ENCODE results near the gene LDB2. TPM values are rescaled to one million over a fixed set of nuclear protein-coding genes. Genes with fewer than 3 reads are reported as not detected.
A peak's percentile ranks its signal among the peaks of the same experiment; 100 is the strongest.

Gene LDB2
- polyA plus RNA-seq, 2 of the 4 experiments (the other 2 are of a cell fraction) = not detected

- CTCF ChIA-PET = interaction anchor here (1.1 kb wide), 1 partner anchor 159 kb away, joined by 3 read pairs; no protein-coding TSS in a partner anchor
- no peak overlapping the region for H3K27ac ChIP-seq
- DNase-seq (ENCODE audit: low read depth in 1 of 2, low spot score in 1 of 2) (no peak), FAIRE-seq (no peak), ATAC-seq (peak in 1 of 2 experiments; percentile 44; a peak in 1 of 6 replicates)
- TF ChIP-seq MAZ (IDR thresholded peaks at IDR 0.05; ENCODE audit: borderline replicate concordance, low read depth, low read length) (no peak), HEYL (CRISPR knock-in tag; IDR thresholded peaks at IDR 0.05) (no peak)
- H3K9me3 ChIP-seq = no peaks in the 10 kb centered on the region
- no peaks in the 10 kb centered on the region for H3K4me1 ChIP-seq
- POLR2A ChIA-PET = no interaction called here
- no peak overlapping the region for H3K4me2 ChIP-seq
- WGBS (ENCODE audit: missing lambda C conversion rate) = 37% methylated on average over 3 of the region's 10 CpGs
- no peak overlapping the region for H3K4me3 ChIP-seq
These were observed 315.9 kb downstream of the LDB2 start for GRCh38 chr4:16582526-16582925.

GRCh38 chr4:16582036-16582435 lies 316.4 kb downstream of the LDB2 start:
- H3K27ac ChIP-seq = no peak overlapping the region
- ATAC-seq (no peak), DNase-seq (ENCODE audit: low read depth in 1 of 2, low spot score in 1 of 2) (no peak), FAIRE-seq (no peak)
- WGBS (ENCODE audit: missing lambda C conversion rate) = 31% methylated on average over 3 of the region's 3 CpGs
- TF ChIP-seq EHMT2 (IDR thresholded peaks at IDR 0.05; ENCODE audit: low read depth) = no peak
- TF ChIP-seq HOXA7 (CRISPR knock-in tag; IDR thresholded peaks at IDR 0.05) = no peak
- TF ChIP-seq POLR2AphosphoS2 (conservative IDR thresholded peaks at IDR 0.05; ENCODE audit: low read length) = no peak
- no peak for TF ChIP-seq BHLHE40 (IDR thresholded peaks at IDR 0.05; ENCODE audit: low read depth, low read length)
- no peak overlapping the region for H3K4me3 ChIP-seq
- ChIA-PET POLR2A (no interaction called here), CTCF (interaction anchor here (1.1 kb wide), 1 partner anchor 160 kb away, joined by 3 read pairs; no protein-coding TSS in a partner anchor)
- H3K4me2 ChIP-seq = no peak overlapping the region
- no peaks in the 10 kb centered on the region for H3K4me1 ChIP-seq
- H3K9me3 ChIP-seq = no peaks in the 10 kb centered on the region

- WGBS (ENCODE audit: missing lambda C conversion rate) = 2% methylated on average over 3 of the region's 3 CpGs
- DNase-seq (ENCODE audit: low read depth in 1 of 2, low spot score in 1 of 2) (no peak), FAIRE-seq (no peak), ATAC-seq (no peak)
- Histone ChIP-seq H3K27ac (no peak overlapping the region), H3K4me2 (no peak overlapping the region), H3K4me3 (no peak overlapping the region), H3K9me3 (no peaks in the 10 kb centered on the region), H3K4me1 (no peaks in the 10 kb centered on the region)
- POLR2A ChIA-PET = no interaction called here
- TF ChIP-seq MAZ (IDR thresholded peaks at IDR 0.05; ENCODE audit: borderline replicate concordance, low read depth, low read length) = no peak
- CTCF ChIA-PET = no interaction called here
These were observed 317.3 kb downstream of the LDB2 start for GRCh38 chr4:16581117-16581516.

DNA sequence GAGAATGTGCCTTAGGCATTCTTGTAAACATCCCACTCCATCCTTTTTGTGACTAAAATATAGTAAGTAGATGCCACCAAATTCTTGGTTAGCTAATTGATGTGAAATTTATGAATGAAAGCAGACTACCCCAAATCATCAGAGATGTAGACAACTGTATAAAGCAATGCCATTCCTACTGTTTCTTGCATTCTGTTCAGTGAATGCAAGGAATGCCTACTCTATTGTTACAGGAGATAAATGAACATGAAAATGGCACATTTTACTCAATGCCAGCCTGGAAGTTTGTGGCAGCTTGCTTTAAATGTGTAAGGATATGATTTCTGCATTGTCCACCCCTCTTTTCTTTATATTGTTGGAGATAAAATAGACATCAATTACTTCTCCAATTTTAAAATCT lies 317.9 kb downstream of the LDB2 start:
- CTCF ChIA-PET = interaction anchor here (0.7 kb wide), 1 partner anchor 1118 kb away, joined by 3 read pairs; no protein-coding TSS in a partner anchor
- Histone ChIP-seq H3K4me2 (no peak overlapping the region), H3K4me1 (no peaks in the 10 kb centered on the region), H3K27ac (no peak overlapping the region), H3K9me3 (no peaks in the 10 kb centered on the region), H3K4me3 (no peak overlapping the region)
- no peak for DNase-seq (ENCODE audit: low read depth in 1 of 2, low spot score in 1 of 2)
- FAIRE-seq = no peak
- no peak for TF ChIP-seq MAX (IDR thresholded peaks at IDR 0.05)
- TF ChIP-seq POLR2AphosphoS2 (conservative IDR thresholded peaks at IDR 0.05; ENCODE audit: low read length) = no peak
- TF ChIP-seq ELK1 (IDR thresholded peaks at IDR 0.05; ENCODE audit: low read depth, low read length) = no peak
- TF ChIP-seq, protein P1, sequence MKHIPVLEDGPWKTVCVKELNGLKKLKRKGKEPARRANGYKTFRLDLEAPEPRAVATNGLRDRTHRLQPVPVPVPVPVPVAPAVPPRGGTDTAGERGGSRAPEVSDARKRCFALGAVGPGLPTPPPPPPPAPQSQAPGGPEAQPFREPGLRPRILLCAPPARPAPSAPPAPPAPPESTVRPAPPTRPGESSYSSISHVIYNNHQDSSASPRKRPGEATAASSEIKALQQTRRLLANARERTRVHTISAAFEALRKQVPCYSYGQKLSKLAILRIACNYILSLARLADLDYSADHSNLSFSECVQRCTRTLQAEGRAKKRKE (CRISPR knock-in tag; IDR thresholded peaks at IDR 0.05; ENCODE audit: low read depth) = no peak
- TF ChIP-seq CBX8 (IDR thresholded peaks at IDR 0.05) = no peak
- TF ChIP-seq TP53 (CRISPR knock-in tag; IDR thresholded peaks at IDR 0.05) = no peak
- no peak for TF ChIP-seq GATA3 (IDR thresholded peaks at IDR 0.05; ENCODE audit: borderline replicate concordance)
- no peak for TF ChIP-seq CEBPB (IDR thresholded peaks at IDR 0.05)
- TF ChIP-seq NR3C1 (IDR thresholded peaks at IDR 0.05) = no peak
- TF ChIP-seq CBX2 (IDR thresholded peaks at IDR 0.05; ENCODE audit: borderline replicate concordance, low read depth) = no peak
- no peak for TF ChIP-seq ZC3H11A (IDR thresholded peaks at IDR 0.05)
- no peak for TF ChIP-seq HES2 (IDR thresholded peaks at IDR 0.05)
- TF ChIP-seq RARB (CRISPR knock-in tag; IDR thresholded peaks at IDR 0.05) = no peak
- TF ChIP-seq, protein P2, sequence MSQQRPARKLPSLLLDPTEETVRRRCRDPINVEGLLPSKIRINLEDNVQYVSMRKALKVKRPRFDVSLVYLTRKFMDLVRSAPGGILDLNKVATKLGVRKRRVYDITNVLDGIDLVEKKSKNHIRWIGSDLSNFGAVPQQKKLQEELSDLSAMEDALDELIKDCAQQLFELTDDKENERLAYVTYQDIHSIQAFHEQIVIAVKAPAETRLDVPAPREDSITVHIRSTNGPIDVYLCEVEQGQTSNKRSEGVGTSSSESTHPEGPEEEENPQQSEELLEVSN (IDR thresholded peaks at IDR 0.05; ENCODE audit: borderline replicate concordance, low read depth) = no peak
- no peak for TF ChIP-seq REST (IDR thresholded peaks at IDR 0.05)
- no peak for TF ChIP-seq JUN (IDR thresholded peaks at IDR 0.05)
- ATAC-seq = no peak
- POLR2A ChIA-PET = no interaction called here

Data from A549 (cell line).